CD4-positive, alpha-beta memory T cell (primary cell): ENCODE data around the gene VSTM2B. TPM values are rescaled to one million over a fixed set of nuclear protein-coding genes. Genes with fewer than 3 reads are reported as not detected.
"Not testable (repeated sequence)": the region's sequence is repeated elsewhere in the genome, so short reads cannot be mapped to it uniquely, and the experiment has no call there.

Experiments
- CTCF ChIA-PET: fragments of 350-600 bp; sonication (Branson Sonifier 250); formaldehyde crosslinking; loops from one replicate; lab custom pipeline; 2021; ENCODE audit warnings: inconsistent platforms; ENCODE audit not compliant: partially characterized antibody; lab: Charles Lee
- POLR2A ChIA-PET: fragments of 350-600 bp; sonication (Branson Sonifier 250); formaldehyde crosslinking; loops from one replicate; lab custom pipeline; 2021; ENCODE audit not compliant: partially characterized antibody; lab: Charles Lee
- DNase-seq, 5 donors: peaks; one replicate each; pipeline versions ENCODE4 v3.0.0 to v3.0.0-alpha.2; 2020 to 2022; ENCODE audit warnings: mixed read lengths in 1 of 5
- H3K27ac ChIP-seq: one replicate; pipeline ENCODE4 v1.7.0; 2013; ENCODE audit warnings: low read depth, low read length
- H3K27me3 ChIP-seq: 2 replicates; pipeline ENCODE4 v1.7.0; 2013; ENCODE audit warnings: mild to moderate bottlenecking, low read length, moderate library complexity; ENCODE audit not compliant: insufficient read depth
- H3K36me3 ChIP-seq: 2 replicates; pipeline ENCODE4 v1.7.0; 2013; ENCODE audit warnings: mild to moderate bottlenecking, low read length, moderate library complexity; ENCODE audit not compliant: insufficient read depth
- H3K4me1 ChIP-seq: 2 replicates; pipeline ENCODE4 v1.7.0; 2013; ENCODE audit warnings: mild to moderate bottlenecking, low read length, moderate library complexity; ENCODE audit not compliant: insufficient read depth
- H3K4me3 ChIP-seq, 2 donors: one replicate each; pipeline ENCODE4 v1.7.0; 2013; ENCODE audit warnings: low read length in 2 of 2, mild to moderate bottlenecking in 1 of 2
- H3K9me3 ChIP-seq, 2 donors: one replicate each; pipeline ENCODE4 v1.7.0; 2013; ENCODE audit warnings: low read length in 2 of 2, control low read depth in 1 of 2; ENCODE audit not compliant: control insufficient read depth in 1 of 2
- H3K27ac Mint-ChIP-seq, 7 donors: one replicate each; pipeline ENCODE4 v1.8.0; 2020 to 2021; ENCODE audit warnings: mixed read lengths in 7 of 7, mild to moderate bottlenecking in 6 of 7, inconsistent platforms in 3 of 7, moderate library complexity in 3 of 7
- H3K27me3 Mint-ChIP-seq, 2 donors: one replicate each; pipeline ENCODE4 v1.8.0; 2020 to 2021; ENCODE audit warnings: mixed read lengths in 2 of 2
- H3K36me3 Mint-ChIP-seq, 2 donors: one replicate each; pipeline ENCODE4 v1.8.0; 2020 to 2021; ENCODE audit warnings: mixed read lengths in 2 of 2, inconsistent platforms in 1 of 2, mild to moderate bottlenecking in 1 of 2
- H3K4me1 Mint-ChIP-seq, 4 donors: one replicate each; pipeline ENCODE4 v1.8.0; 2020 to 2021; ENCODE audit warnings: mixed read lengths in 4 of 4, mild to moderate bottlenecking in 1 of 4
- H3K4me3 Mint-ChIP-seq, 8 donors: one replicate each; pipeline ENCODE4 v1.8.0; 2020 to 2021; ENCODE audit warnings: mixed read lengths in 8 of 8, mild to moderate bottlenecking in 7 of 8, moderate library complexity in 6 of 8, inconsistent platforms in 3 of 8
- H3K9me3 Mint-ChIP-seq, 8 donors: one replicate each; pipeline ENCODE4 v1.8.0; 2020 to 2021; ENCODE audit warnings: mixed read lengths in 8 of 8, mild to moderate bottlenecking in 5 of 8, inconsistent platforms in 3 of 8, moderate library complexity in 1 of 8
- intact Hi-C: fragments of 100-400 bp; cut with micrococcal nuclease; formaldehyde crosslinking; loops from one replicate; pipeline ENCODE4 v1.15.1; 2023
- polyA plus RNA-seq, 2 donors: library from polyadenylated mRNA; unstranded; fragments of 300-500 nt; fragmentation: Illumina TruSeq; gene quantifications; one replicate each; pipeline ENCODE4 v1.2.3, GENCODE V29; 2021
- total RNA-seq, 2 experiments: library from RNA; stranded (reverse); gene quantifications; one replicate each; pipeline ENCODE4 v1.2.3, GENCODE V29; 2021

VSTM2B gene
- total and polyA plus RNA-seq, 4 experiments from 2014 or later = not detected

GRCh38 chr19:29482855-29483640 lies 42.7 kb upstream of the VSTM2B start:
- Mint-ChIP-seq H3K4me1 (no peaks in the 10 kb centered on the region), H3K27me3 (peaks cover 18 to 27% of the 10 kb centered on the region in 2 donors), H3K4me3 (no peak overlapping the region), H3K36me3 (no peaks in the 10 kb centered on the region), H3K9me3 (peaks cover 2 to 25% (median 16%) of the 10 kb centered on the region in 8 donors), H3K27ac (no peak overlapping the region)
- no peaks in the 10 kb centered on the region for H3K27me3 ChIP-seq
- H3K27ac ChIP-seq = no peak overlapping the region
- peaks cover 0 to 4% of the 10 kb centered on the region in 2 donors for H3K9me3 ChIP-seq
- ChIA-PET CTCF (no interaction called here), POLR2A (no interaction called here)
- intact Hi-C loops = no loop called here
- H3K36me3 ChIP-seq = no peaks in the 10 kb centered on the region
- no peak overlapping the region for H3K4me3 ChIP-seq
- H3K4me1 ChIP-seq = no peaks in the 10 kb centered on the region
- no peak for DNase-seq

- Histone ChIP-seq H3K9me3 (peaks cover 0 to 4% of the 10 kb centered on the region in 2 donors), H3K27ac (no peak overlapping the region), H3K36me3 (no peaks in the 10 kb centered on the region), H3K4me1 (no peaks in the 10 kb centered on the region), H3K4me3 (no peak overlapping the region), H3K27me3 (no peaks in the 10 kb centered on the region)
- Mint-ChIP-seq H3K9me3 (peaks cover 2 to 24% (median 16%) of the 10 kb centered on the region in 8 donors), H3K27me3 (peaks cover 18 to 27% of the 10 kb centered on the region in 2 donors), H3K36me3 (no peaks in the 10 kb centered on the region), H3K4me1 (no peaks in the 10 kb centered on the region), H3K27ac (no peak overlapping the region), H3K4me3 (no peak overlapping the region)
- no peak for DNase-seq
- ChIA-PET CTCF (no interaction called here), POLR2A (no interaction called here)
- intact Hi-C loops = no loop called here
These were observed 42.2 kb upstream of the VSTM2B start for GRCh38 chr19:29483641-29483920.

GRCh38 chr19:29483944-29484581 lies 41.7 kb upstream of the VSTM2B start:
- Mint-ChIP-seq H3K36me3 (no peaks in the 10 kb centered on the region), H3K9me3 (peaks cover 2 to 22% (median 16%) of the 10 kb centered on the region in 8 donors), H3K27me3 (peaks cover 18 to 27% of the 10 kb centered on the region in 2 donors), H3K27ac (no peak overlapping the region), H3K4me1 (no peaks in the 10 kb centered on the region), H3K4me3 (no peak overlapping the region)
- Histone ChIP-seq H3K36me3 (no peaks in the 10 kb centered on the region), H3K27me3 (no peaks in the 10 kb centered on the region), H3K4me1 (no peaks in the 10 kb centered on the region), H3K4me3 (no peak overlapping the region), H3K27ac (no peak overlapping the region), H3K9me3 (peaks cover 0 to 4% of the 10 kb centered on the region in 2 donors)
- no peak for DNase-seq
- intact Hi-C loops = no loop called here
- POLR2A ChIA-PET = no interaction called here
- CTCF ChIA-PET = no interaction called here

- H3K36me3 ChIP-seq = no peaks in the 10 kb centered on the region
- intact Hi-C loops = no loop called here
- POLR2A ChIA-PET = no interaction called here
- H3K9me3 Mint-ChIP-seq = peaks cover 2 to 21% (median 15%) of the 10 kb centered on the region in 8 donors
- H3K4me3 Mint-ChIP-seq = no peak overlapping the region
- DNase-seq = no peak
- no peak overlapping the region for H3K27ac Mint-ChIP-seq
- no peaks in the 10 kb centered on the region for H3K36me3 Mint-ChIP-seq
- H3K9me3 ChIP-seq = peaks cover 0 to 4% of the 10 kb centered on the region in 2 donors
- H3K27ac ChIP-seq = no peak overlapping the region
- H3K4me1 ChIP-seq = no peaks in the 10 kb centered on the region
- CTCF ChIA-PET = no interaction called here
- H3K27me3 Mint-ChIP-seq = peaks cover 16 to 31% of the 10 kb centered on the region in 2 donors
- H3K27me3 ChIP-seq = no peaks in the 10 kb centered on the region
- no peaks in the 10 kb centered on the region for H3K4me1 Mint-ChIP-seq
- no peak overlapping the region for H3K4me3 ChIP-seq
These were observed 40.9 kb upstream of the VSTM2B start for GRCh38 chr19:29484876-29485275.

- H3K27me3 ChIP-seq = no peaks in the 10 kb centered on the region
- Mint-ChIP-seq H3K27ac (no peak overlapping the region), H3K9me3 (peaks cover 2 to 19% (median 13%) of the 10 kb centered on the region in 8 donors), H3K36me3 (no peaks in the 10 kb centered on the region), H3K4me3 (no peak overlapping the region), H3K27me3 (peaks cover 16 to 33% of the 10 kb centered on the region in 2 donors), H3K4me1 (no peaks in the 10 kb centered on the region)
- DNase-seq = no peak
- intact Hi-C loops = no loop called here
- POLR2A ChIA-PET = no interaction called here
- peaks cover 0 to 4% of the 10 kb centered on the region in 2 donors for H3K9me3 ChIP-seq
- H3K4me1 ChIP-seq = no peaks in the 10 kb centered on the region
- no peak overlapping the region for H3K27ac ChIP-seq
- no peak overlapping the region for H3K4me3 ChIP-seq
- H3K36me3 ChIP-seq = no peaks in the 10 kb centered on the region
- CTCF ChIA-PET = no interaction called here
These were observed 40.5 kb upstream of the VSTM2B start for GRCh38 chr19:29485293-29485692.

- H3K4me1 Mint-ChIP-seq, H3K4me3 ChIP-seq, H3K9me3 ChIP-seq, H3K4me3 Mint-ChIP-seq, CTCF ChIA-PET, H3K27ac Mint-ChIP-seq, DNase-seq, POLR2A ChIA-PET, H3K36me3 ChIP-seq, H3K27ac ChIP-seq, H3K36me3 Mint-ChIP-seq, H3K4me1 ChIP-seq, intact Hi-C loops, H3K27me3 ChIP-seq, H3K9me3 Mint-ChIP-seq: not testable (repeated sequence)
- peaks cover 27 to 31% of the 10 kb centered on the region in 2 donors for H3K27me3 Mint-ChIP-seq
These were observed 38.8 kb upstream of the VSTM2B start for GRCh38 chr19:29486961-29487360.

- Mint-ChIP-seq H3K27me3 (peaks cover 30 to 32% of the 10 kb centered on the region in 2 donors), H3K27ac (no peak overlapping the region), H3K4me3 (no peak overlapping the region), H3K36me3 (no peaks in the 10 kb centered on the region), H3K9me3 (peaks cover 0 to 4% (median under 1%) of the 10 kb centered on the region in 8 donors), H3K4me1 (peaks cover 0 to 2% (median 0%) of the 10 kb centered on the region in 4 donors)
- Histone ChIP-seq H3K27ac (no peak overlapping the region), H3K27me3 (no peaks in the 10 kb centered on the region), H3K9me3 (no peaks in the 10 kb centered on the region), H3K4me3 (no peak overlapping the region), H3K36me3 (no peaks in the 10 kb centered on the region), H3K4me1 (no peaks in the 10 kb centered on the region)
- intact Hi-C loops = no loop called here
- CTCF ChIA-PET = no interaction called here
- DNase-seq = no peak
- POLR2A ChIA-PET = no interaction called here
These were observed 38.4 kb upstream of the VSTM2B start for GRCh38 chr19:29487432-29487831.
